HFF-Myc (cell line): ENCODE measurements around the gene STC2.

Experiments
- DNase-seq: peaks from one replicate; pipeline ENCODE4 v3.0.0-alpha.2; 2011; ENCODE audit warnings: low read depth; ENCODE audit errors: extremely low read depth
- H3K4me3 ChIP-seq: replicated peaks from 2 replicates; pipeline ENCODE4 v1.5.1; 2011; ENCODE audit warnings: low read depth, mild to moderate bottlenecking, control low read depth, low read length
- TF ChIP-seq, protein P1 (sequence below): IDR thresholded peaks from 2 replicates; pipeline ENCODE4 v1.5.1; 2012; ENCODE audit warnings: mild to moderate bottlenecking, low read depth, low read length, control low read depth; ENCODE audit errors: missing control alignments

Gene STC2

GRCh38 chr5:173323799-173324114 lies 4.5 kb downstream of the STC2 start:
- TF ChIP-seq, protein P1, sequence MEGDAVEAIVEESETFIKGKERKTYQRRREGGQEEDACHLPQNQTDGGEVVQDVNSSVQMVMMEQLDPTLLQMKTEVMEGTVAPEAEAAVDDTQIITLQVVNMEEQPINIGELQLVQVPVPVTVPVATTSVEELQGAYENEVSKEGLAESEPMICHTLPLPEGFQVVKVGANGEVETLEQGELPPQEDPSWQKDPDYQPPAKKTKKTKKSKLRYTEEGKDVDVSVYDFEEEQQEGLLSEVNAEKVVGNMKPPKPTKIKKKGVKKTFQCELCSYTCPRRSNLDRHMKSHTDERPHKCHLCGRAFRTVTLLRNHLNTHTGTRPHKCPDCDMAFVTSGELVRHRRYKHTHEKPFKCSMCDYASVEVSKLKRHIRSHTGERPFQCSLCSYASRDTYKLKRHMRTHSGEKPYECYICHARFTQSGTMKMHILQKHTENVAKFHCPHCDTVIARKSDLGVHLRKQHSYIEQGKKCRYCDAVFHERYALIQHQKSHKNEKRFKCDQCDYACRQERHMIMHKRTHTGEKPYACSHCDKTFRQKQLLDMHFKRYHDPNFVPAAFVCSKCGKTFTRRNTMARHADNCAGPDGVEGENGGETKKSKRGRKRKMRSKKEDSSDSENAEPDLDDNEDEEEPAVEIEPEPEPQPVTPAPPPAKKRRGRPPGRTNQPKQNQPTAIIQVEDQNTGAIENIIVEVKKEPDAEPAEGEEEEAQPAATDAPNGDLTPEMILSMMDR: no peak
- no peak overlapping the region; the same call in 1 of the 2 replicates for H3K4me3 ChIP-seq
- no peak for DNase-seq

DNA sequence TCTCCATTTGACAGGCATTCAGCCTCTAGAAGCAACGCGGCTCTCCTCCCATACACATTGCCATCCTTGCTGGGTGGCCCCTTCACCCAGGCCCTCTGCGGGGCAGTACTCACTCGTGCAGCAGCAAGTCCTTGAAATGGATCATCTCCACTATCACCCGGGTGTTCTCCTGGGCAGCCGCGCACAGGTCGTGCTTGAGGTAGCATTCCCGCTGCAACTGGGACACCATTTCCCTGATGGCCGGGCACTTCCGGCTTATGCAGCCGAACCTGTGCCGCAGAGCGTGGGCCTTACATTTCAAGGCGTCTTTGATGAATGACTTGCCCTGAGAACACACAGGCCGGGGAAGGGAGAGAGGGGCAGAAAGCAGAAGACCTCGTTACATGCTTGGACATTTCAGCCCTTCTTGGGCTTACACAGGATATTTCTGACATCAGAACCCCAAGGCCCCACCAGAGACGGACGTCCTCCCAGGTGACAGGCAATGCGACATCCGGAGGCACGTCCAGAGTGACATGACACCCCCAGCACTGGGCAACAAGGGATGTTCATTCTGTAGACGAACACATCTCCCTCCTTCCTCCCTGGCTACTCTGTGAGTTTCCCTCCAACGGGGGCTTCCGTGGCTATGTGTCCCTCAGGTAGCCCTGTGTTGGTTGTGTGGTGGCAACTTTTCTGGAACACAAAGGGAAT lies 5.0 kb downstream of the STC2 start:
- TF ChIP-seq, protein P1: no peak
- DNase-seq: no peak
- no peak overlapping the region; the same call in 1 of the 2 replicates for H3K4me3 ChIP-seq

GRCh38 chr5:173321886-173322285 lies 6.3 kb downstream of the STC2 start:
- no peak overlapping the region for H3K4me3 ChIP-seq
- no peak for DNase-seq
- TF ChIP-seq, protein P1: no peak

DNA sequence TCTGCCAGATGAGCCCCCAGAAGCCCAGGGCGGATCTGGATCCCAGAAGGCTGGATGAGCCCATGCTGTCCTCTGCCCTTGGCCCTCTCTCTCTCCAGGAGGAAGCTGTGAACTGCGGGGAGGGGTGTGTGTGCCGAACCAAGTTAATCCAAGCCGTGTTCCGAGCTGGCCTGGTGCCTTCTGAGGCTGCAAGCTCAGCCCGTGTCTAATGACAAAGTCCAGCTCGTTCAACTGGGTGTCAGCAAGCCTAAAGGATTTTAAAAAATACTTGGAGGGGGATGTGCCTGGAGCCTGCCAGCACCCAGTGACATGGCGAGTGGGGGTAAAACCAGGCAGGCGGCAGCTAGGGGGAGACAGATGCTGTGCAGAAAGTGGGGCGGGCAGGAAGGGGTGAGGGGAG lies 8.0 kb downstream of the STC2 start:
- TF ChIP-seq, protein P1: peak; percentile 22
- no peak for DNase-seq
- no peak overlapping the region for H3K4me3 ChIP-seq

DNA sequence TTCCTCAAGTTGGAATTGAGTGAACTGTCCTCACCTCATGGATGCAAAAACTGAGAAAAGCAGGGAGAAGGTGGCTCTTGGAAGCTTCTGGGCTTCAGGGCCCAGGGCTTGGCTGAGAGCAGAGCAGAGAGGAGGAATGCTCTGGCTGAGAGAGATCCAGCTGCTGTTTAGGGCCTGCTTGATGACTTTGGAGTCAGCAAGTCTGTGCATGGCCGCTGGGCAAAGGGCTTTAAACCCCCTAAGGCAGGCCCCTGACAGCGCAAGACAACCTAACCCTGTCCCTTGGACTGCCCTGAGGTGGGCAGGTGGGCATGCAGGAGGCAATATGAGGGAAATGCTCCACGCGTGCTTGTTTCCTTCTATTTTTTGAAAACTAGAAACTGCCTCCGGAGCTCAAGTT lies 8.6 kb downstream of the STC2 start:
- no peak overlapping the region for H3K4me3 ChIP-seq
- TF ChIP-seq, protein P1: no peak
- no peak for DNase-seq

- TF ChIP-seq, protein P1: no peak
- no peak for DNase-seq
- no peak overlapping the region for H3K4me3 ChIP-seq
These were observed 9.2 kb downstream of the STC2 start for GRCh38 chr5:173318881-173319620.

DNA sequence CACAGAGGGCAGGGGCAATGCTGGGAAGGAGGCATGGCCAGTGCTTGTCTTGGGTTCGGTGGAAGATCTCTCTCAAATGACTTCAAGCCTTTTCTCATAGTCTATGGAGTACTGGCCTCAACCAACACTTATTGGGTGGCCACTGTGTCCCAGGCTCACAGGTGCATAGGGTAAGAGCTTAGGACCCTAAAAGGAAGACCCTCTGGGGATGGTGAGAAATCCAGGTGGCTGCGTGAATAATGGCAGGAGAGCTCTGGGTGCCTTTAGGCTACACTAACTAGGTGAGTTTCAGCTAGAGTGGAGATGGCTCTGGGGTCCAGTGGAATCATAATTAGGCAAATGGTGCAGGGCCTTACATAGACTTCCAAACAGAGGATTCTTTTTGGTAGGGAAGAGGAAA lies 9.9 kb downstream of the STC2 start:
- TF ChIP-seq, protein P1: no peak
- H3K4me3 ChIP-seq: no peak overlapping the region
- no peak for DNase-seq
